Tibial artery (tissue), 4 donors: ENCODE measurements around the gene MTMR6.

ENCODE experiments used
- DNase-seq, 2 donors: peaks; one replicate each; pipeline ENCODE4 v3.0.0-alpha.2; 2019
- H3K27ac ChIP-seq, 2 donors: fragments of 200-600 bp; sonication (generic) in 1 of 2; 1 replicate in 1 of 2; 2 replicates in 1 of 2; pipeline ENCODE4 v1.5.1; 2018 to 2019; ENCODE audit warnings: mild to moderate bottlenecking in 1 of 2
- H3K27me3 ChIP-seq, 2 donors: fragments of 200-600 bp; sonication (generic) in 1 of 2; one replicate each; pipeline versions ENCODE4 v1.5.1 to v1.6.0; 2016 to 2019
- H3K36me3 ChIP-seq, 3 donors: fragments of 200-600 bp; sonication (generic) in 2 of 3; one replicate each; pipeline ENCODE4 v1.5.1; 2016 to 2019; ENCODE audit warnings: mild to moderate bottlenecking in 2 of 3
- H3K4me1 ChIP-seq, 4 donors: fragments of 200-600 bp; sonication (generic) in 2 of 4; 1 replicate in 3 of 4; 2 replicates in 1 of 4; pipeline ENCODE4 v1.5.1; 2016 to 2019
- H3K4me3 ChIP-seq, 2 donors: fragments of 200-600 bp; sonication (generic) in 1 of 2; 1 replicate in 1 of 2; 2 replicates in 1 of 2; pipeline ENCODE4 v1.5.1; 2018 to 2019; ENCODE audit warnings: mild to moderate bottlenecking in 2 of 2
- H3K9me3 ChIP-seq, 3 donors: fragments of 200-600 bp; sonication (generic) in 1 of 3; one replicate each; pipeline ENCODE4 v1.5.1; 2016 to 2019
- intact Hi-C: fragments of 100-400 bp; cut with DNase I; formaldehyde crosslinking; loops from one replicate; pipeline ENCODE4 v1.15.0; 2023; ENCODE audit warnings: low total_unique reads
- TF ChIP-seq, protein P1 (sequence below), 2 experiments: fragments of 200-600 bp in 1 of 2; fragments of 450-650 bp in 1 of 2; IDR thresholded peaks; one replicate each; pipeline ENCODE4 v1.5.1; 2017 to 2019; ENCODE audit warnings: antibody characterized with exemption in 2 of 2, mild to moderate bottlenecking in 1 of 2, moderate library complexity in 1 of 2

Gene MTMR6

GRCh38 chr13:25286969-25287961 is at the start of gene MTMR6:
Gene MTMR6 (minus strand): TSS chr13:25287488. CDS start chr13:25287247, 241 bp downstream.
- intact Hi-C loops, result no loop called here
- H3K4me3 ChIP-seq, result peak within 1 kb of the TSS; percentile 91 to 94
- H3K36me3 ChIP-seq, result no peaks in the 10 kb centered on the region
- H3K4me1 ChIP-seq, result peaks cover 0 to 17% (median 9%) of the 10 kb centered on the region in 4 donors
- no peaks in the 10 kb centered on the region for H3K9me3 ChIP-seq
- no peaks in the 10 kb centered on the region for H3K27me3 ChIP-seq
- peak within 1 kb of the TSS; percentile 87 to 91 for H3K27ac ChIP-seq
- DNase-seq, result peak; percentile 90 to 95
- TF ChIP-seq, protein P1, sequence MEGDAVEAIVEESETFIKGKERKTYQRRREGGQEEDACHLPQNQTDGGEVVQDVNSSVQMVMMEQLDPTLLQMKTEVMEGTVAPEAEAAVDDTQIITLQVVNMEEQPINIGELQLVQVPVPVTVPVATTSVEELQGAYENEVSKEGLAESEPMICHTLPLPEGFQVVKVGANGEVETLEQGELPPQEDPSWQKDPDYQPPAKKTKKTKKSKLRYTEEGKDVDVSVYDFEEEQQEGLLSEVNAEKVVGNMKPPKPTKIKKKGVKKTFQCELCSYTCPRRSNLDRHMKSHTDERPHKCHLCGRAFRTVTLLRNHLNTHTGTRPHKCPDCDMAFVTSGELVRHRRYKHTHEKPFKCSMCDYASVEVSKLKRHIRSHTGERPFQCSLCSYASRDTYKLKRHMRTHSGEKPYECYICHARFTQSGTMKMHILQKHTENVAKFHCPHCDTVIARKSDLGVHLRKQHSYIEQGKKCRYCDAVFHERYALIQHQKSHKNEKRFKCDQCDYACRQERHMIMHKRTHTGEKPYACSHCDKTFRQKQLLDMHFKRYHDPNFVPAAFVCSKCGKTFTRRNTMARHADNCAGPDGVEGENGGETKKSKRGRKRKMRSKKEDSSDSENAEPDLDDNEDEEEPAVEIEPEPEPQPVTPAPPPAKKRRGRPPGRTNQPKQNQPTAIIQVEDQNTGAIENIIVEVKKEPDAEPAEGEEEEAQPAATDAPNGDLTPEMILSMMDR (IDR thresholded peaks at IDR 0.05), result peak; percentile 99 to 100

DNA sequence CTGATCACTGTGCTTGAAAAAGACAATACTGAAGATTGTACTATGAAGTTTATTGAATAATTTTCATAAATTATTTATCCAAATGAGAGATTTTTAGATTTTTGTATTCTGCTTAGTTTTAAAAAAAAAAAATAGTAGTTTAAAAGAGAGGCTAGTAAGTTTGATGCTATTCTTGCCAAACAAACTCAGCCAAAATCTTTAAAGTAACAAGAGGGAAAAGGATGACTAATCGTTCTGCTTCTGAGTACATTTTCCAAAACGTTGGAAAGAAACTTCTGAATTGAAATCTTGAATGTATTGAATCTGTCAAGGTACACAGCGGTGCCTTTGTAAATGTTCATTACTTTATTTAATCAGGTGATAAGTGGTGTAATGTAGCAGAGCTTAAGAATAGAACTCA is 48.6 kb upstream of the MTMR6 start:
- Histone ChIP-seq H3K27ac (no peak overlapping the region), H3K4me1 (no peaks in the 10 kb centered on the region), H3K36me3 (peaks cover 24 to 55% (median 33%) of the 10 kb centered on the region in 3 donors), H3K27me3 (no peaks in the 10 kb centered on the region), H3K4me3 (no peak overlapping the region), H3K9me3 (no peaks in the 10 kb centered on the region)
- no peak for DNase-seq
- intact Hi-C loops, result no loop called here
- TF ChIP-seq, protein P1 (IDR thresholded peaks at IDR 0.05), result no peak

DNA sequence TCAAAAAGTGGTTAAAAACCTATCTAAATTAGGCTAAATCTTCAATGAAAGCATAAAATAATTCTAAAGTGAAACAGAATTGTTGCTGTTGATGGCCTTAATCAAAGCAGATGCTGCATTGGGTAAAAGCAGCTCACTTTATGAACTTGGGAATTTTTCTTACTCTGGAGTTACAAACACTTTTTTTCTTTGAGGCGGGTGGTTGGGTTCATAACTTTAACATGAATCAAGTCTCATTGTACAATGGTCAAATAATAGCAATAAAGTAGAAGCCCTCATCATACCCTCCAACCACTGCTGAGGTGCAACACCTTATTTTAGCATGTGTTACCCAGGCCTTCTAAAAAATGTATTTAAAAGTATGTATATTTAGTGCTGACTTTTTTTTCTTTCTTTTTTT is 43.3 kb upstream of the MTMR6 start:
- Histone ChIP-seq H3K4me3 (no peak overlapping the region), H3K36me3 (peaks cover 51 to 68% (median 55%) of the 10 kb centered on the region in 3 donors), H3K4me1 (no peaks in the 10 kb centered on the region), H3K27me3 (no peaks in the 10 kb centered on the region), H3K9me3 (no peaks in the 10 kb centered on the region), H3K27ac (no peak overlapping the region)
- no peak for DNase-seq
- intact Hi-C loops, result no loop called here
- TF ChIP-seq, protein P1 (IDR thresholded peaks at IDR 0.05), result no peak

- Histone ChIP-seq H3K36me3 (peaks cover 59 to 76% (median 63%) of the 10 kb centered on the region in 3 donors), H3K4me1 (no peaks in the 10 kb centered on the region), H3K4me3 (no peak overlapping the region), H3K9me3 (no peaks in the 10 kb centered on the region), H3K27ac (no peak overlapping the region), H3K27me3 (no peaks in the 10 kb centered on the region)
- TF ChIP-seq, protein P1 (IDR thresholded peaks at IDR 0.05), result no peak
- intact Hi-C loops, result no loop called here
- no peak for DNase-seq
Measured at GRCh38 chr13:25329706-25330105, 42.4 kb upstream of the MTMR6 start.

GRCh38 chr13:25324100-25324499 is 36.8 kb upstream of the MTMR6 start:
- no peaks in the 10 kb centered on the region for H3K4me1 ChIP-seq
- H3K4me3 ChIP-seq, result no peak overlapping the region
- peaks cover 80 to 81% (median 80%) of the 10 kb centered on the region in 3 donors for H3K36me3 ChIP-seq
- no peaks in the 10 kb centered on the region for H3K9me3 ChIP-seq
- DNase-seq, result no peak
- H3K27me3 ChIP-seq, result no peaks in the 10 kb centered on the region
- intact Hi-C loops, result no loop called here
- H3K27ac ChIP-seq, result no peak overlapping the region
- TF ChIP-seq, protein P1 (IDR thresholded peaks at IDR 0.05), result no peak
